Gastrocnemius medialis (tissue), 4 donors: Measurements from ENCODE around the gene DOCK3. TPM values are rescaled to one million over a fixed set of nuclear protein-coding genes. Genes with fewer than 3 reads are reported as not detected.
A peak's percentile ranks its signal among the peaks of the same experiment; 100 is the strongest.
"Not testable (repeated sequence)": the region's sequence is repeated elsewhere in the genome, so short reads cannot be mapped to it uniquely, and the experiment has no call there.

Experiments
- ATAC-seq, 2 donors: fragments of 150-250 bp; one replicate each; pipeline ENCODE4 v1.9.1; 2016
- DNase-seq, 2 donors: peaks; one replicate each; pipeline ENCODE4 v3.0.0-alpha.2; 2019
- H3K27ac ChIP-seq, 4 donors: fragments of 200-600 bp; sonication (generic); 1 replicate in 1 of 4; 2 replicates in 3 of 4; pipeline ENCODE4 v1.5.1; 2016 to 2018; ENCODE audit warnings: mild to moderate bottlenecking in 2 of 4, moderate library complexity in 1 of 4
- H3K27me3 ChIP-seq, 3 donors: fragments of 200-600 bp; sonication (generic) in 2 of 3; 1 replicate in 1 of 3; 2 replicates in 2 of 3; pipeline versions ENCODE4 v1.5.1 to v1.6.0; 2016 to 2019; ENCODE audit warnings: mild to moderate bottlenecking in 1 of 3, moderate library complexity in 1 of 3
- H3K36me3 ChIP-seq, 2 donors: fragments of 200-600 bp; sonication (generic) in 1 of 2; one replicate each; pipeline ENCODE4 v1.5.1; 2017 to 2018
- H3K4me1 ChIP-seq, 2 donors: fragments of 200-600 bp; sonication (generic) in 1 of 2; one replicate each; pipeline ENCODE4 v1.5.1; 2016 to 2017; ENCODE audit warnings: mild to moderate bottlenecking in 2 of 2
- H3K4me3 ChIP-seq, 4 donors: fragments of 200-600 bp; sonication (generic) in 3 of 4; 1 replicate in 1 of 4; 2 replicates in 3 of 4; pipeline ENCODE4 v1.5.1; 2016 to 2019; ENCODE audit warnings: mild to moderate bottlenecking in 2 of 4
- H3K9me3 ChIP-seq, 3 donors: fragments of 200-600 bp; sonication (generic) in 2 of 3; 1 replicate in 1 of 3; 2 replicates in 2 of 3; pipeline ENCODE4 v1.5.1; 2016 to 2019
- POLR2A ChIP-seq, 2 donors: fragments of 450-650 bp; IDR thresholded peaks; one replicate each; pipeline ENCODE4 v1.6.1; 2017; ENCODE audit warnings: antibody characterized with exemption in 2 of 2, mild to moderate bottlenecking in 2 of 2, moderate library complexity in 2 of 2
- in situ Hi-C, 4 donors: fragments of 200-750 bp; cut with MboI; loops; one replicate each; pipeline versions ENCODE4 v1.15.0 to v1.8.0; 2017; ENCODE audit warnings: low sequenced_read_pairs in 4 of 4
- intact Hi-C: fragments of 100-400 bp; cut with DNase I; formaldehyde crosslinking; loops from one replicate; pipeline ENCODE4 v1.15.1; 2023; ENCODE audit warnings: low total_unique reads
- total RNA-seq, 4 donors: library from RNA; depleted of rRNA; stranded (reverse); fragments of >200 nt; gene quantifications; one replicate each; pipeline versions ENCODE4 v1.1.0 to v1.2.3, GENCODE V29; 2016
- TF ChIP-seq, protein P1 (sequence below), 5 experiments: fragments of 450-650 bp in 3 of 5; fragments of 200-600 bp in 2 of 5; sonication (generic) in 2 of 5; IDR thresholded peaks in 4 of 5; conservative IDR thresholded peaks in 1 of 5; 1 replicate in 4 of 5; 2 replicates in 1 of 5; pipeline ENCODE4 v1.5.1; 2016 to 2019; ENCODE audit warnings: antibody characterized with exemption in 5 of 5, mild to moderate bottlenecking in 3 of 5, moderate library complexity in 3 of 5

DOCK3 gene
- total RNA-seq, 4 donors from 2014 or later: 0.61 to 3.1 (median 0.73) TPM

- DNase-seq (no peak), ATAC-seq (no peak)
- Histone ChIP-seq H3K36me3 (no peaks in the 10 kb centered on the region), H3K4me3 (no peak overlapping the region), H3K4me1 (no peaks in the 10 kb centered on the region), H3K9me3 (peaks cover 0 to 14% (median 3%) of the 10 kb centered on the region in 3 donors), H3K27ac (no peak overlapping the region), H3K27me3 (no peaks in the 10 kb centered on the region)
- in situ Hi-C loops (no loop called here), intact Hi-C loops (no loop called here)
- no peak for TF ChIP-seq POLR2A (IDR thresholded peaks at IDR 0.05)
- TF ChIP-seq, protein P1, sequence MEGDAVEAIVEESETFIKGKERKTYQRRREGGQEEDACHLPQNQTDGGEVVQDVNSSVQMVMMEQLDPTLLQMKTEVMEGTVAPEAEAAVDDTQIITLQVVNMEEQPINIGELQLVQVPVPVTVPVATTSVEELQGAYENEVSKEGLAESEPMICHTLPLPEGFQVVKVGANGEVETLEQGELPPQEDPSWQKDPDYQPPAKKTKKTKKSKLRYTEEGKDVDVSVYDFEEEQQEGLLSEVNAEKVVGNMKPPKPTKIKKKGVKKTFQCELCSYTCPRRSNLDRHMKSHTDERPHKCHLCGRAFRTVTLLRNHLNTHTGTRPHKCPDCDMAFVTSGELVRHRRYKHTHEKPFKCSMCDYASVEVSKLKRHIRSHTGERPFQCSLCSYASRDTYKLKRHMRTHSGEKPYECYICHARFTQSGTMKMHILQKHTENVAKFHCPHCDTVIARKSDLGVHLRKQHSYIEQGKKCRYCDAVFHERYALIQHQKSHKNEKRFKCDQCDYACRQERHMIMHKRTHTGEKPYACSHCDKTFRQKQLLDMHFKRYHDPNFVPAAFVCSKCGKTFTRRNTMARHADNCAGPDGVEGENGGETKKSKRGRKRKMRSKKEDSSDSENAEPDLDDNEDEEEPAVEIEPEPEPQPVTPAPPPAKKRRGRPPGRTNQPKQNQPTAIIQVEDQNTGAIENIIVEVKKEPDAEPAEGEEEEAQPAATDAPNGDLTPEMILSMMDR (IDR thresholded peaks at IDR 0.05 in 4 of 5, conservative IDR thresholded peaks at IDR 0.05 in 1 of 5): no peak
These were observed 407.6 kb downstream of the DOCK3 start for GRCh38 chr3:51082363-51082762.

- in situ Hi-C loops: no loop called here
- TF ChIP-seq, protein P1 (IDR thresholded peaks at IDR 0.05 in 4 of 5, conservative IDR thresholded peaks at IDR 0.05 in 1 of 5): no peak
- no peak for TF ChIP-seq POLR2A (IDR thresholded peaks at IDR 0.05)
- Histone ChIP-seq H3K27me3 (no peaks in the 10 kb centered on the region), H3K36me3 (no peaks in the 10 kb centered on the region), H3K9me3 (peaks cover 0 to 14% (median 4%) of the 10 kb centered on the region in 3 donors), H3K4me1 (no peaks in the 10 kb centered on the region), H3K4me3 (no peak overlapping the region), H3K27ac (no peak overlapping the region)
- intact Hi-C loops: no loop called here
- ATAC-seq: no peak
- DNase-seq: no peak
These were observed 408.8 kb downstream of the DOCK3 start for GRCh38 chr3:51083490-51083889.

GRCh38 chr3:51092141-51092540 lies 417.4 kb downstream of the DOCK3 start:
- intact Hi-C loops, H3K27ac ChIP-seq, DNase-seq, H3K9me3 ChIP-seq, H3K27me3 ChIP-seq, H3K36me3 ChIP-seq, H3K4me3 ChIP-seq, ATAC-seq, in situ Hi-C loops, H3K4me1 ChIP-seq: not testable (repeated sequence)

DNA sequence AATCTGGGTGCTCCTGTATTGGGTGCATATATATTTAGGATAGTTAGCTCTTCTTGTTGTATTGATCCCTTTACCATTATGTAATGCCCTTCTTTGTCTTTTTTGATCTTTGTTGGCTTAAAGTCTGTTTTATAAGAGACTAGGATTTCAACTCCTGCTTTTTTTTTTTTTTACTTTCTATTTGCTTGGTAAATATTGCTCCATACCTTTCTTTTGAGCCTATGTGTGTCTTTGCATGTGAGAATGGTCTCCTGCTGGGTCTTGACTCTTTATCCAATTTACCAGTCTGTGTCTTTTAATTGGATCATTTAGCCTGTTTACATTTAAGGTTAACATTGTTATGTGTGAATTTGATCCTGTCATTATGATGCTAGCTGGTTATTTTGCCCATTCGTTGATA lies 420.1 kb downstream of the DOCK3 start:
- H3K36me3 ChIP-seq, H3K4me3 ChIP-seq, H3K27me3 ChIP-seq, H3K27ac ChIP-seq, DNase-seq, intact Hi-C loops, H3K4me1 ChIP-seq, in situ Hi-C loops, ATAC-seq, H3K9me3 ChIP-seq: not testable (repeated sequence)

DNA sequence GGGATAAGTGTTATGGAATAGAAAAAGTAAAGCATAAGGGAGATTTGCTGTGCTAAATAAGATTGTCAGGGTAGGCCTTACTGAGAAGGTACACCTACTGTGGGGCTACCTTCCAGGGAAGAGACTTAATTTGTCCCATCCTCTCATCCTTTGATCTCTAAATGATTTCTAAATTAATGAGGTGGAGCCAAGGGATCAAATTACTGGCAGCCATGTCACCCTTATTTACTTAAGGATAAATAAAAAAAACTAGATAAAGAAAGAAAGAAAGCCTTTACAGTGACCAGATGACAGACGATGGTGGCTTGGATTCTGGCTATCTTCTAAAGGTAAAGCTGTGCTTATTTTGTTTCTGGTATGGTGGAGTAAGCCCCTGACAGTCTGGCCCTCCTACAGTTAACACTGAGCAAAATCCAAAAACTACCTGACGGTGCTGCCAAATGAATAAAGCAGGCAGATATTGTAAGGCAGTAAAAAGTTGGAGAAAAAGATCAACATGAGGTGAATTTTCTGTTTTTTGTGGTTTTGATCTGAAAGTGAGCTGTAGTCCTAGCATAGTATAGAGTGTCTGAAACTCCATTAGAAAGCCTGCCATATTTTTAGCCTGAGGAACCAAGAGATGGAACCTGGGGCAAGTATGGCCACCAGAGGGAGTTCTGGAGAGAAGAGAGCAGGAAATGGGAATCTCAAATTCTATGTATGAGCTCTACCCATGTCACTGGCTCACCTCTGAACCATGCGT lies 425.2 kb downstream of the DOCK3 start:
- no peak overlapping the region for H3K4me3 ChIP-seq
- no peaks in the 10 kb centered on the region for H3K9me3 ChIP-seq
- no peaks in the 10 kb centered on the region for H3K4me1 ChIP-seq
- ATAC-seq (peak; percentile 33 to 49), DNase-seq (no peak)
- TF ChIP-seq, protein P1 (IDR thresholded peaks at IDR 0.05 in 4 of 5, conservative IDR thresholded peaks at IDR 0.05 in 1 of 5): peak in 3 of 5 experiments; percentile 15 to 47 (median 39)
- TF ChIP-seq POLR2A (IDR thresholded peaks at IDR 0.05): no peak
- no peaks in the 10 kb centered on the region for H3K27me3 ChIP-seq
- H3K27ac ChIP-seq: no peak overlapping the region
- in situ Hi-C loops (no loop called here), intact Hi-C loops (no loop called here)
- H3K36me3 ChIP-seq: no peaks in the 10 kb centered on the region

- intact Hi-C loops: no loop called here
- no peaks in the 10 kb centered on the region for H3K36me3 ChIP-seq
- no peak for ATAC-seq
- H3K9me3 ChIP-seq: no peaks in the 10 kb centered on the region
- H3K27me3 ChIP-seq: no peaks in the 10 kb centered on the region
- no peak overlapping the region for H3K27ac ChIP-seq
- H3K4me3 ChIP-seq: no peak overlapping the region
- no peaks in the 10 kb centered on the region for H3K4me1 ChIP-seq
- no peak for DNase-seq
- no peak for TF ChIP-seq POLR2A (IDR thresholded peaks at IDR 0.05)
- TF ChIP-seq, protein P1 (IDR thresholded peaks at IDR 0.05 in 4 of 5, conservative IDR thresholded peaks at IDR 0.05 in 1 of 5): no peak
- in situ Hi-C loops: no loop called here
These were observed 425.8 kb downstream of the DOCK3 start for GRCh38 chr3:51100536-51100851.
